CD4-positive, alpha-beta memory T cell (primary cell): ENCODE results near the gene PRRT2. TPM values are rescaled to one million over a fixed set of nuclear protein-coding genes. Genes with fewer than 3 reads are reported as not detected.

Source experiments
- CTCF ChIA-PET: fragments of 350-600 bp; sonication (Branson Sonifier 250); formaldehyde crosslinking; loops from one replicate; lab custom pipeline; 2021; ENCODE audit warnings: inconsistent platforms; ENCODE audit not compliant: partially characterized antibody; lab: Charles Lee
- POLR2A ChIA-PET: fragments of 350-600 bp; sonication (Branson Sonifier 250); formaldehyde crosslinking; loops from one replicate; lab custom pipeline; 2021; ENCODE audit not compliant: partially characterized antibody; lab: Charles Lee
- DNase-seq, 5 donors: peaks; one replicate each; pipeline versions ENCODE4 v3.0.0 to v3.0.0-alpha.2; 2020 to 2022; ENCODE audit warnings: mixed read lengths in 1 of 5
- H3K27ac ChIP-seq: one replicate; pipeline ENCODE4 v1.7.0; 2013; ENCODE audit warnings: low read depth, low read length
- H3K27me3 ChIP-seq: 2 replicates; pipeline ENCODE4 v1.7.0; 2013; ENCODE audit warnings: mild to moderate bottlenecking, low read length, moderate library complexity; ENCODE audit not compliant: insufficient read depth
- H3K36me3 ChIP-seq: 2 replicates; pipeline ENCODE4 v1.7.0; 2013; ENCODE audit warnings: mild to moderate bottlenecking, low read length, moderate library complexity; ENCODE audit not compliant: insufficient read depth
- H3K4me1 ChIP-seq: 2 replicates; pipeline ENCODE4 v1.7.0; 2013; ENCODE audit warnings: mild to moderate bottlenecking, low read length, moderate library complexity; ENCODE audit not compliant: insufficient read depth
- H3K4me3 ChIP-seq, 2 donors: one replicate each; pipeline ENCODE4 v1.7.0; 2013; ENCODE audit warnings: low read length in 2 of 2, mild to moderate bottlenecking in 1 of 2
- H3K9me3 ChIP-seq, 2 donors: one replicate each; pipeline ENCODE4 v1.7.0; 2013; ENCODE audit warnings: low read length in 2 of 2, control low read depth in 1 of 2; ENCODE audit not compliant: control insufficient read depth in 1 of 2
- H3K27ac Mint-ChIP-seq, 7 donors: one replicate each; pipeline ENCODE4 v1.8.0; 2020 to 2021; ENCODE audit warnings: mixed read lengths in 7 of 7, mild to moderate bottlenecking in 6 of 7, inconsistent platforms in 3 of 7, moderate library complexity in 3 of 7
- H3K27me3 Mint-ChIP-seq, 2 donors: one replicate each; pipeline ENCODE4 v1.8.0; 2020 to 2021; ENCODE audit warnings: mixed read lengths in 2 of 2
- H3K36me3 Mint-ChIP-seq, 2 donors: one replicate each; pipeline ENCODE4 v1.8.0; 2020 to 2021; ENCODE audit warnings: mixed read lengths in 2 of 2, inconsistent platforms in 1 of 2, mild to moderate bottlenecking in 1 of 2
- H3K4me1 Mint-ChIP-seq, 4 donors: one replicate each; pipeline ENCODE4 v1.8.0; 2020 to 2021; ENCODE audit warnings: mixed read lengths in 4 of 4, mild to moderate bottlenecking in 1 of 4
- H3K4me3 Mint-ChIP-seq, 8 donors: one replicate each; pipeline ENCODE4 v1.8.0; 2020 to 2021; ENCODE audit warnings: mixed read lengths in 8 of 8, mild to moderate bottlenecking in 7 of 8, moderate library complexity in 6 of 8, inconsistent platforms in 3 of 8
- H3K9me3 Mint-ChIP-seq, 8 donors: one replicate each; pipeline ENCODE4 v1.8.0; 2020 to 2021; ENCODE audit warnings: mixed read lengths in 8 of 8, mild to moderate bottlenecking in 5 of 8, inconsistent platforms in 3 of 8, moderate library complexity in 1 of 8
- intact Hi-C: fragments of 100-400 bp; cut with micrococcal nuclease; formaldehyde crosslinking; loops from one replicate; pipeline ENCODE4 v1.15.1; 2023
- polyA plus RNA-seq, 2 donors: library from polyadenylated mRNA; unstranded; fragments of 300-500 nt; fragmentation: Illumina TruSeq; gene quantifications; one replicate each; pipeline ENCODE4 v1.2.3, GENCODE V29; 2021
- total RNA-seq, 2 experiments: library from RNA; stranded (reverse); gene quantifications; one replicate each; pipeline ENCODE4 v1.2.3, GENCODE V29; 2021

PRRT2 gene
- total and polyA plus RNA-seq, 4 experiments from 2014 or later, result 0.20 to 6.9 (median 3.3) TPM

GRCh38 chr16:29840240-29840639, 28.2 kb downstream of the PRRT2 start:
- Mint-ChIP-seq H3K9me3 (no peaks in the 10 kb centered on the region), H3K36me3 (peaks cover 39 to 76% of the 10 kb centered on the region in 2 donors), H3K27ac (peak overlapping the region in 4 of 7 donors; percentile 42 to 79 (median 60)), H3K4me1 (peaks cover 0 to 3% (median 0%) of the 10 kb centered on the region in 4 donors), H3K4me3 (no peak overlapping the region), H3K27me3 (no peaks in the 10 kb centered on the region)
- intact Hi-C loops, result no loop called here
- Histone ChIP-seq H3K36me3 (peaks cover 69% of the 10 kb centered on the region), H3K27ac (no peak overlapping the region), H3K4me1 (no peaks in the 10 kb centered on the region), H3K4me3 (no peak overlapping the region), H3K9me3 (no peaks in the 10 kb centered on the region), H3K27me3 (no peaks in the 10 kb centered on the region)
- ChIA-PET CTCF (interaction anchor here (1.4 to 3.1 kb wide), 2 partner anchors 8 to 23 kb away, joined by 4 to 18 read pairs; no protein-coding TSS in a partner anchor), POLR2A (interaction anchor here (1.0 to 1.2 kb wide), 2 partner anchors 8 to 17 kb away, joined by 3 read pairs; no protein-coding TSS in a partner anchor)
- no peak for DNase-seq

GRCh38 chr16:29841631-29842030, 29.6 kb downstream of the PRRT2 start:
- H3K27me3 ChIP-seq, result no peaks in the 10 kb centered on the region
- no peaks in the 10 kb centered on the region for H3K9me3 ChIP-seq
- intact Hi-C loops, result no loop called here
- H3K36me3 Mint-ChIP-seq, result peaks cover 40 to 73% of the 10 kb centered on the region in 2 donors
- no peak overlapping the region for H3K4me3 ChIP-seq
- peak overlapping the region in 2 of 7 donors; percentile 35 to 68 for H3K27ac Mint-ChIP-seq
- no peaks in the 10 kb centered on the region for H3K27me3 Mint-ChIP-seq
- H3K4me1 Mint-ChIP-seq, result peaks cover 0 to 3% (median 0%) of the 10 kb centered on the region in 4 donors
- ChIA-PET CTCF (interaction anchor here (1.0 to 1.7 kb wide), 3 partner anchors 14 to 142 kb away, joined by 3 to 5 read pairs (median 3); no protein-coding TSS in a partner anchor), POLR2A (interaction anchor here (0.6 to 1.2 kb wide), 4 partner anchors 25 to 177 kb away, joined by 3 to 5 read pairs (median 4); partner anchors contain the start of gene PAGR1)
- no peaks in the 10 kb centered on the region for H3K9me3 Mint-ChIP-seq
- H3K4me3 Mint-ChIP-seq, result no peak overlapping the region
- no peaks in the 10 kb centered on the region for H3K4me1 ChIP-seq
- H3K27ac ChIP-seq, result no peak overlapping the region
- H3K36me3 ChIP-seq, result peaks cover 72% of the 10 kb centered on the region
- peak in 1 of 5 donors; percentile 11 for DNase-seq

- H3K27ac Mint-ChIP-seq, result peak overlapping the region in 4 of 7 donors; percentile 25 to 42 (median 32)
- no peaks in the 10 kb centered on the region for H3K4me1 ChIP-seq
- peaks cover 35 to 68% of the 10 kb centered on the region in 2 donors for H3K36me3 Mint-ChIP-seq
- H3K27me3 Mint-ChIP-seq, result no peaks in the 10 kb centered on the region
- H3K27ac ChIP-seq, result no peak overlapping the region
- ChIA-PET CTCF (interaction anchor here (1.1 to 1.3 kb wide), 2 partner anchors 35 to 143 kb away, joined by 3 to 4 read pairs; no protein-coding TSS in a partner anchor), POLR2A (interaction anchor here (0.6 to 1.8 kb wide), 6 partner anchors 16 to 141 kb away, joined by 3 to 5 read pairs (median 3); partner anchors contain the start of genes MAZ and PAGR1)
- peaks cover 0 to 5% (median 0%) of the 10 kb centered on the region in 4 donors for H3K4me1 Mint-ChIP-seq
- DNase-seq, result no peak
- no peak overlapping the region for H3K4me3 Mint-ChIP-seq
- H3K27me3 ChIP-seq, result no peaks in the 10 kb centered on the region
- no peak overlapping the region for H3K4me3 ChIP-seq
- no peaks in the 10 kb centered on the region for H3K9me3 Mint-ChIP-seq
- H3K9me3 ChIP-seq, result no peaks in the 10 kb centered on the region
- intact Hi-C loops, result no loop called here
- peaks cover 74% of the 10 kb centered on the region for H3K36me3 ChIP-seq
Measured at GRCh38 chr16:29842732-29843346, 30.8 kb downstream of the PRRT2 start.

GRCh38 chr16:29843931-29844330, 31.9 kb downstream of the PRRT2 start:
- Mint-ChIP-seq H3K4me3 (no peak overlapping the region), H3K27me3 (no peaks in the 10 kb centered on the region), H3K9me3 (no peaks in the 10 kb centered on the region), H3K36me3 (peaks cover 33 to 70% of the 10 kb centered on the region in 2 donors), H3K27ac (peak overlapping the region in 4 of 7 donors; percentile 24 to 88 (median 62)), H3K4me1 (peaks cover 1 to 7% (median 4%) of the 10 kb centered on the region in 4 donors)
- Histone ChIP-seq H3K36me3 (peaks cover 69% of the 10 kb centered on the region), H3K27me3 (no peaks in the 10 kb centered on the region), H3K27ac (no peak overlapping the region), H3K9me3 (no peaks in the 10 kb centered on the region), H3K4me3 (no peak overlapping the region), H3K4me1 (peaks cover 6% of the 10 kb centered on the region)
- intact Hi-C loops, result no loop called here
- DNase-seq, result no peak
- CTCF ChIA-PET, result interaction anchor here (0.7 to 1.3 kb wide), 3 partner anchors 36 to 144 kb away, joined by 3 to 4 read pairs (median 3); no protein-coding TSS in a partner anchor
- POLR2A ChIA-PET, result interaction anchor here (1.3 to 1.8 kb wide), 2 partner anchors 53 to 142 kb away, joined by 3 to 5 read pairs; partner anchors contain the start of gene KIF22

- Histone ChIP-seq H3K27ac (no peak overlapping the region), H3K27me3 (no peaks in the 10 kb centered on the region), H3K9me3 (no peaks in the 10 kb centered on the region), H3K4me1 (peaks cover 6% of the 10 kb centered on the region), H3K36me3 (peaks cover 65% of the 10 kb centered on the region), H3K4me3 (no peak overlapping the region)
- peak in 1 of 5 donors; percentile 19 for DNase-seq
- Mint-ChIP-seq H3K27ac (no peak overlapping the region), H3K27me3 (no peaks in the 10 kb centered on the region), H3K9me3 (no peaks in the 10 kb centered on the region), H3K4me1 (peaks cover 1 to 7% (median 4%) of the 10 kb centered on the region in 4 donors), H3K4me3 (no peak overlapping the region), H3K36me3 (peaks cover 26 to 65% of the 10 kb centered on the region in 2 donors)
- intact Hi-C loops, result no loop called here
- ChIA-PET CTCF (interaction anchor here (0.7 to 6.3 kb wide), 3 partner anchors 26 to 83 kb away, joined by 3 to 129 read pairs (median 6); partner anchors contain the start of genes MVP and PAGR1), POLR2A (interaction anchor here (0.6 to 1.3 kb wide), 2 partner anchors 18 to 54 kb away, joined by 3 to 4 read pairs; partner anchors contain the start of gene KIF22)
Measured at GRCh38 chr16:29844575-29845331, 32.8 kb downstream of the PRRT2 start.

- H3K4me1 Mint-ChIP-seq, result peaks cover 1 to 7% (median 4%) of the 10 kb centered on the region in 4 donors
- H3K4me1 ChIP-seq, result peaks cover 6% of the 10 kb centered on the region
- H3K4me3 Mint-ChIP-seq, result no peak overlapping the region
- H3K36me3 Mint-ChIP-seq, result peaks cover 22 to 56% of the 10 kb centered on the region in 2 donors
- no peaks in the 10 kb centered on the region for H3K9me3 ChIP-seq
- peak overlapping the region in 1 of 7 donors; percentile 62 for H3K27ac Mint-ChIP-seq
- peak in 1 of 5 donors; percentile 25 for DNase-seq
- H3K27me3 ChIP-seq, result no peaks in the 10 kb centered on the region
- H3K9me3 Mint-ChIP-seq, result no peaks in the 10 kb centered on the region
- intact Hi-C loops, result no loop called here
- H3K4me3 ChIP-seq, result no peak overlapping the region
- peaks cover 58% of the 10 kb centered on the region for H3K36me3 ChIP-seq
- H3K27ac ChIP-seq, result no peak overlapping the region
- no peaks in the 10 kb centered on the region for H3K27me3 Mint-ChIP-seq
- POLR2A ChIA-PET, result interaction anchor here (0.8 to 0.9 kb wide), 2 partner anchors 12 to 33 kb away, joined by 3 read pairs; partner anchors contain the start of gene PRRT2
- CTCF ChIA-PET, result interaction anchor here (1.2 to 6.3 kb wide), 4 partner anchors 8 to 145 kb away, joined by 3 to 134 read pairs (median 68); partner anchors contain the start of genes MVP and PAGR1
Measured at GRCh38 chr16:29845656-29846055, 33.7 kb downstream of the PRRT2 start.
